Measurements from ENCODE around the gene MAP6.

DNA sequence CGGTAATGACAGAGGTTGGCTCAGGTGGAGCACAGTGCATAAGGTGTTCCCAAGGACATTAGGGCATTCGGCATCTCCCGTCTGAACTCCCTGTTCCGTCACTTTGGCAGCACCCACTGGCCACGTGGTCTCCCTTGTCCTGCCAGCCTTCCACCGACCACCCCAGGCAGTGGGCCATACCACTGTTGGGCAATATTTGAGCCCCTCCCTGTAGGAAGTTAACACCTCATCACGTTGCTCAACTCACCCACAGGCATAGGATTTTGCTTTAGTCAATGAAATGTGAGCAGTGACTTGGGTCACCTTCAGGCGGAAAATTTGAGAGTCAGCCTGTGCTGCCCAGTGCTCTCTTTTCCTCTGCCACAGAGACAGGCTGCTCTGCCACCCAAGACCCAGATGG is 62.7 kb downstream of the MAP6 start:
- TF ChIP-seq CTCF (IDR thresholded peaks at IDR 0.05) (no peak), POLR2A (IDR thresholded peaks at IDR 0.05) (no peak)

Data from right lobe of liver (tissue), 4 donors.